H1 (cell line): ENCODE results near the gene UMODL1. TPM values are rescaled to one million over a fixed set of nuclear protein-coding genes. Genes with fewer than 3 reads are reported as not detected.

Experiments
- ATF3 ChIP-seq: IDR thresholded peaks from 2 replicates; pipeline ENCODE4 v1.6.1; 2011; ENCODE audit warnings: low read depth, mild to moderate bottlenecking, low read length; ENCODE audit not compliant: insufficient read depth
- BRCA1 ChIP-seq: IDR thresholded peaks from 2 replicates; pipeline ENCODE4 v1.6.1; 2012; ENCODE audit warnings: low read depth, low read length, improper control_type of control experiment
- EZH2 ChIP-seq: fragments of 200-600 bp; sonication (generic); IDR thresholded peaks from 2 replicates; pipeline ENCODE4 v1.7.1; 2012; ENCODE audit warnings: low read depth, mild to moderate bottlenecking, moderate library complexity, low read length, inconsistent platforms; ENCODE audit not compliant: severe bottlenecking
- RNF2 ChIP-seq: fragments of 200-900, 300-1000 bp; sonication (generic); IDR thresholded peaks from 2 replicates; pipeline ENCODE4 v1.7.1; 2016; ENCODE audit warnings: borderline replicate concordance, low read depth, mild to moderate bottlenecking, antibody characterized with exemption, low read length; ENCODE audit not compliant: poor library complexity, severe bottlenecking; ENCODE audit errors: missing control alignments
- ZNF274 ChIP-seq: IDR thresholded peaks from 2 replicates; pipeline ENCODE4 v1.7.0; 2012; ENCODE audit warnings: low read length, borderline replicate concordance; ENCODE audit errors: extremely low read depth
- polyA plus RNA-seq, 7 experiments: library from polyadenylated mRNA; depleted of rRNA in 3 of 7; stranded (reverse) in 5 of 7; unstranded in 2 of 7; fragments of >200 nt in 5 of 7; fragments of 200-250 nt in 2 of 7; gene quantifications; 1 replicate in 5 of 7; 2 replicates in 1 of 7; 4 replicates in 1 of 7; pipeline versions ENCODE4 v1.2.1 to v1.2.3, GENCODE V29; 2011 to 2013; ENCODE audit warnings: missing spikeins in 2 of 7, mixed read lengths in 2 of 7
- total RNA-seq: library from RNA; stranded (reverse); fragmentation: NEBNext Ultra II Directional; extraction: Animal tissue kit (Norgen Biotek cat#: 25700); gene quantifications from 2 replicates; pipeline ENCODE4 v1.2.1, GENCODE V29; 2021
- TF ChIP-seq, protein P1 (sequence below): IDR thresholded peaks from 2 replicates; pipeline ENCODE4 v1.6.1; 2012; ENCODE audit warnings: inconsistent platforms

Gene UMODL1
- total and polyA plus RNA-seq, 2 of the 8 experiments (the other 6 are each of a cell fraction or from before 2014, with no cell fraction given) = not detected

GRCh38 chr21:42026082-42026435 lies 45.1 kb upstream of the UMODL1 start (continued):
- TF ChIP-seq, protein P1, sequence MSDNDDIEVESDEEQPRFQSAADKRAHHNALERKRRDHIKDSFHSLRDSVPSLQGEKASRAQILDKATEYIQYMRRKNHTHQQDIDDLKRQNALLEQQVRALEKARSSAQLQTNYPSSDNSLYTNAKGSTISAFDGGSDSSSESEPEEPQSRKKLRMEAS = no peak
- TF ChIP-seq EZH2 (no peak), ATF3 (no peak), RNF2 (no peak), ZNF274 (no peak), BRCA1 (no peak)
